KMS-11 (cell line): ENCODE data around the gene ACSF2.

Experiments used
- H2AFZ ChIP-seq: fragments of 200-600 bp; sonication (generic); 2 replicates; pipeline ENCODE4 v1.6.1; 2016; ENCODE audit warnings: antibody characterized with exemption, mixed run types, low read depth
- H3K27ac ChIP-seq: fragments of 200-600 bp; sonication (generic); 2 replicates; pipeline ENCODE4 v1.6.1; 2016; ENCODE audit warnings: mild to moderate bottlenecking, mixed run types
- H3K27me3 ChIP-seq: fragments of 200-600 bp; sonication (generic); 2 replicates; pipeline ENCODE4 v1.6.1; 2017; ENCODE audit warnings: mild to moderate bottlenecking, low read depth, mixed run types, moderate library complexity; ENCODE audit not compliant: insufficient read depth
- H3K36me3 ChIP-seq: fragments of 200-600 bp; sonication (generic); 2 replicates; pipeline ENCODE4 v1.6.1; 2017; ENCODE audit warnings: mild to moderate bottlenecking, mixed run types; ENCODE audit not compliant: insufficient read depth
- H3K4me1 ChIP-seq: fragments of 200-600 bp; sonication (generic); 2 replicates; pipeline ENCODE4 v1.6.1; 2016; ENCODE audit warnings: mild to moderate bottlenecking, low read depth, mixed run types; ENCODE audit not compliant: poor library complexity, severe bottlenecking
- H3K4me2 ChIP-seq: fragments of 200-600 bp; sonication (generic); 2 replicates; pipeline ENCODE4 v1.7.0; 2016; ENCODE audit warnings: mild to moderate bottlenecking, mixed run types
- H3K4me3 ChIP-seq: fragments of 200-600 bp; sonication (generic); IDR thresholded peaks from 2 replicates; pipeline ENCODE4 v1.6.1; 2017; ENCODE audit warnings: low read depth, low read length, mixed read lengths; ENCODE audit not compliant: insufficient read depth
- H3K79me2 ChIP-seq: fragments of 200-600 bp; sonication (generic); 2 replicates; pipeline ENCODE4 v1.6.1; 2016; ENCODE audit warnings: low read depth, mixed run types; ENCODE audit not compliant: insufficient read depth
- H3K9ac ChIP-seq: fragments of 200-600 bp; sonication (generic); 2 replicates; pipeline ENCODE4 v1.6.1; 2016; ENCODE audit warnings: mild to moderate bottlenecking, mixed run types
- H4K20me1 ChIP-seq: fragments of 200-600 bp; sonication (generic); 2 replicates; pipeline ENCODE4 v1.6.1; 2016; ENCODE audit warnings: mild to moderate bottlenecking, mixed run types; ENCODE audit not compliant: insufficient read depth
- CTCF ChIP-seq: fragments of 200-600 bp; sonication (generic); conservative IDR thresholded peaks from 2 replicates; pipeline ENCODE4 v1.6.1; 2017; ENCODE audit warnings: low read depth, mild to moderate bottlenecking, antibody characterized with exemption, low read length, moderate library complexity, mixed read lengths

Gene ACSF2

DNA sequence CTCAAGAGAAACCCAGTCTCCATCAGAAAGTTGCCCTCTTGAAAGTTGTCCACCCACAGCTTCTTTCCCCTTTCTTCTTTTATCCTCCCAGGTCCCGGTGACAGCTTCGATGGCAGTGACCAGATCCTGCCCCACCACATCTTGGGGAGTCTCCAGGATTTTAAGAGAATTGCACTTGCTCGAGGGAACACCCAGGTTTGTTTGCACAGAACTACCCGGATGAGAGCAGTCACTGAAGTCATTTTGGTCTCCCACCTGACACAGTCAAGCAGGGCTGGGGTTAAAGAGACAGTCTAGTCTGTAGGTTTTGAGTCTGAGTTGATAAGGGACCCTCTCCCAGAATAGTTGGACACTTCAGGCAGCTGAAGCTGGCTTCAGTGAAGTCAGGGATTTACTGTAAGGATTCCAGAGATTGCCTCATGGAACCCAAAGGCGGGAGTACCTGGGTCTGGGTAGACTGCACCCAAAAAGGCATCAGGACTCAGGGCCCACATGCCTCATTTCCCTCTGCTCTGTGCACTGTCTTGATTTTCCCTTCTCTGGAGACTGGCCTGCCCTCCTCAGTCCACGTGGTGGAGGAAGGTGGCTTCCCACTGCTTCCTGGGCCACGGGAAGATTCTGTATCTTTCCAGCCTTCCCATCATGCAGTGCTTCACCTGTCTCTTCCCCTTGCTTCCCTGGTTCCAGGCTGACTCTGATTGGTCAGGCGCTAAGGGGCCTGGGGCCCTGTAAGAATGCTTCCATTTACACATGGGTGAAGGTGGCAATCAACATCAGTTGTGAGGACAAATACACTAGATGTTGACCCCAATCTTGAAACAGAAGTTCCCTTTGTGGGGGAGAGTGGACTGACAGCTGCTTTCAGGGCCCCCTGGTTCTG is 91.7 kb downstream of the ACSF2 start:
- H3K4me3 ChIP-seq: no peak overlapping the region
- H3K79me2 ChIP-seq: no peaks in the 10 kb centered on the region
- TF ChIP-seq CTCF: no peak
- H3K27me3 ChIP-seq: no peaks in the 10 kb centered on the region
- no peak overlapping the region for H2AFZ ChIP-seq
- no peak overlapping the region for H3K4me2 ChIP-seq
- peaks cover 6% of the 10 kb centered on the region for H3K4me1 ChIP-seq
- H3K9ac ChIP-seq: no peak overlapping the region
- H3K27ac ChIP-seq: no peak overlapping the region
- no peaks in the 10 kb centered on the region for H4K20me1 ChIP-seq
- no peaks in the 10 kb centered on the region for H3K36me3 ChIP-seq

DNA sequence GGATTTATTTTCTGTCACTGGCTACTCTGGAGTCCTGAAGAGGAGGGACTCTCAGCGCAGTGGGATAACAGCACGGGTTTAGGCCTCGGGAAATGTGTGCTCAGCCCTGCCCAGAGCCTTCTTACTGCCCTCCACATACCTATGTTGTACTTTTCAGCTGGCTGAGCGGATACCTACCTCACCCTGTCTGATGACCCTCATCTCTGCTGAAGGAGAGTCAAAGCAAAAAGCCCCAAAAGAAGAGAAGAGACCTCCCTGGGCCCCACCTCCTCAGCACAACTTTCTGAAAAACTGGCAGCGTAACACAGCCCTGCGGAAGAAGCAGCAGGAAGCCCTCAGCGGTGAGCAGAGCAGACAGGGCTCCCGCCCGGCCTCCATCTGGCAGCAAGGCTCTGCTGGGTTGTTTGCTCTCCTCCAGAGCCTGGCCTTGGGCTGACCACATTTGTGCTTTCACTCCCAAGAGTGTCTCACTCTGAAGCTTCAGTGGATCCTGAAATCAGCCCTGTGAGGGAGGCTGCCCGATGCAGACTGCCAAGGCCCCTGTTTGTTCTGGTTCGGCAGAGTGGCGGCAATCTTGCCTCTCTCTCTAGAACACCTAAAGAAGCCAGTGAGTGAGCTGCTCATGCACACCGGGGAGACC is 92.5 kb downstream of the ACSF2 start:
- H4K20me1 ChIP-seq: no peaks in the 10 kb centered on the region
- H3K36me3 ChIP-seq: no peaks in the 10 kb centered on the region
- no peak overlapping the region for H3K4me3 ChIP-seq
- H3K4me2 ChIP-seq: no peak overlapping the region
- H2AFZ ChIP-seq: no peak overlapping the region
- H3K27ac ChIP-seq: no peak overlapping the region
- no peak overlapping the region for H3K9ac ChIP-seq
- H3K79me2 ChIP-seq: no peaks in the 10 kb centered on the region
- peaks cover 6% of the 10 kb centered on the region for H3K4me1 ChIP-seq
- no peak for TF ChIP-seq CTCF
- no peaks in the 10 kb centered on the region for H3K27me3 ChIP-seq

- Histone ChIP-seq H3K79me2 (no peaks in the 10 kb centered on the region), H3K4me3 (no peak overlapping the region), H3K27ac (no peak overlapping the region), H3K36me3 (no peaks in the 10 kb centered on the region), H3K27me3 (no peaks in the 10 kb centered on the region), H3K4me2 (no peak overlapping the region), H3K9ac (no peak overlapping the region), H4K20me1 (no peaks in the 10 kb centered on the region), H3K4me1 (peaks cover 6% of the 10 kb centered on the region), H2AFZ (no peak overlapping the region)
- no peak for TF ChIP-seq CTCF
These were observed 93.3 kb downstream of the ACSF2 start for GRCh38 chr17:50519141-50519834.

- Histone ChIP-seq H3K36me3 (no peaks in the 10 kb centered on the region), H3K9ac (no peak overlapping the region), H3K79me2 (no peaks in the 10 kb centered on the region), H3K27ac (no peak overlapping the region), H3K4me2 (no peak overlapping the region), H3K27me3 (no peaks in the 10 kb centered on the region), H4K20me1 (no peaks in the 10 kb centered on the region), H2AFZ (no peak overlapping the region), H3K4me3 (no peak overlapping the region), H3K4me1 (peaks cover 6% of the 10 kb centered on the region)
- TF ChIP-seq CTCF: no peak
These were observed 94.5 kb downstream of the ACSF2 start for GRCh38 chr17:50520483-50520882.
